RCC 7860 (cell line): Measurements from ENCODE around the gene ICAM4.

Experiments
- DNase-seq: peaks from one replicate; pipeline ENCODE4 v3.0.0-alpha.2; 2015; ENCODE audit warnings: low spot score
- FAIRE-seq: peaks from 2 replicates; lab custom pipeline; 2012; peaks lifted over from hg19 to GRCh38; lab: Jason Lieb, UNC

Gene ICAM4

GRCh38 chr19:10290357-10290875, 3.7 kb downstream of the ICAM4 start:
- DNase-seq (no peak), FAIRE-seq (no peak)

- FAIRE-seq: no peak
- no peak for DNase-seq
Observed at GRCh38 chr19:10290876-10291553, 4.3 kb downstream of the ICAM4 start.

DNA sequence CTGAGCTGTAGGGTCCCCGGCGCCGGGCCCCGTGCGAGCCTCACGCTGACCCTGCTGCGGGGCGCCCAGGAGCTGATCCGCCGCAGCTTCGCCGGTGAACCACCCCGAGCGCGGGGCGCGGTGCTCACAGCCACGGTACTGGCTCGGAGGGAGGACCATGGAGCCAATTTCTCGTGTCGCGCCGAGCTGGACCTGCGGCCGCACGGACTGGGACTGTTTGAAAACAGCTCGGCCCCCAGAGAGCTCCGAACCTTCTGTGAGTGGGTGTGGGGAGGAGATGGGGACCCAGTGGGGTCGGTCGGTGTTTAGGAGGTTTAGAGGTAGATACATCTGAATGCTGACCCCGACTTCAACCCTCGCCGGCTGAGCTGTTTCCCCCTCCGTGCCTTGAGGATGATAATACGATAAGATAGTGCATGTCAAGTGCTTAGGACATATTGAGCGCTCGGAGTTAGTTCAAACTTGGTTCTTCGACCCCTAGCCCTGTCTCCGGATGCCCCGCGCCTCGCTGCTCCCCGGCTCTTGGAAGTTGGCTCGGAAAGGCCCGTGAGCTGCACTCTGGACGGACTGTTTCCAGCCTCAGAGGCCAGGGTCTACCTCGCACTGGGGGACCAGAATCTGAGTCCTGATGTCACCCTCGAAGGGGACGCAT, 4.9 kb downstream of the ICAM4 start:
- DNase-seq: no peak
- no peak for FAIRE-seq

DNA sequence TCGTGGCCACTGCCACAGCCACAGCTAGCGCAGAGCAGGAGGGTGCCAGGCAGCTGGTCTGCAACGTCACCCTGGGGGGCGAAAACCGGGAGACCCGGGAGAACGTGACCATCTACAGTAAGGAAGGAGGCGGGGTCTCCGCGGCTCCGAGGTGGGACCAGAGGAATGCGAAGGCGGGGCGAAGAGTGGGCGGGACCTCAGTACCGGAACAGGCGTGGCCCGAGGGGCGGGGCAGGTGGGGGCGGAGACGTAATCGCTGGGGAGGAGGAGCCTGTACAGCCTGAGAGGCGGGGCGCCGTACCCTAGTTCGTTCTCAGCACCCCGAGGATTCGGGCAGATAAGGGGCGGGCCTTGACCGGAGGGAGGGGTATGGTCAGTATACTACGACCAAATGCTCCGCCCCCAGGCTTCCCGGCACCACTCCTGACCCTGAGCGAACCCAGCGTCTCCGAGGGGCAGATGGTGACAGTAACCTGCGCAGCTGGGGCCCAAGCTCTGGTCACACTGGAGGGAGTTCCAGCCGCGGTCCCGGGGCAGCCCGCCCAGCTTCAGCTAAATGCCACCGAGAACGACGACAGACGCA, 5.5 kb downstream of the ICAM4 start:
- no peak for FAIRE-seq
- no peak for DNase-seq

- FAIRE-seq: no peak
Observed at GRCh38 chr19:10292789-10293636, 6.3 kb downstream of the ICAM4 start.

GRCh38 chr19:10293637-10294367, 7.0 kb downstream of the ICAM4 start:
- no peak for FAIRE-seq

More at GRCh38 chr19:10292789-10293636, 6.3 kb downstream of the ICAM4 start:
- no peak for DNase-seq

GRCh38 chr19:10294368-10294697, 7.6 kb downstream of the ICAM4 start:
- no peak for DNase-seq
- FAIRE-seq: no peak

More at GRCh38 chr19:10293637-10294367, 7.0 kb downstream of the ICAM4 start:
- no peak for DNase-seq

GRCh38 chr19:10295305-10295846, 8.6 kb downstream of the ICAM4 start:
- no peak for FAIRE-seq
- no peak for DNase-seq

- DNase-seq: no peak
Observed at GRCh38 chr19:10295847-10296591, 9.3 kb downstream of the ICAM4 start.

DNA sequence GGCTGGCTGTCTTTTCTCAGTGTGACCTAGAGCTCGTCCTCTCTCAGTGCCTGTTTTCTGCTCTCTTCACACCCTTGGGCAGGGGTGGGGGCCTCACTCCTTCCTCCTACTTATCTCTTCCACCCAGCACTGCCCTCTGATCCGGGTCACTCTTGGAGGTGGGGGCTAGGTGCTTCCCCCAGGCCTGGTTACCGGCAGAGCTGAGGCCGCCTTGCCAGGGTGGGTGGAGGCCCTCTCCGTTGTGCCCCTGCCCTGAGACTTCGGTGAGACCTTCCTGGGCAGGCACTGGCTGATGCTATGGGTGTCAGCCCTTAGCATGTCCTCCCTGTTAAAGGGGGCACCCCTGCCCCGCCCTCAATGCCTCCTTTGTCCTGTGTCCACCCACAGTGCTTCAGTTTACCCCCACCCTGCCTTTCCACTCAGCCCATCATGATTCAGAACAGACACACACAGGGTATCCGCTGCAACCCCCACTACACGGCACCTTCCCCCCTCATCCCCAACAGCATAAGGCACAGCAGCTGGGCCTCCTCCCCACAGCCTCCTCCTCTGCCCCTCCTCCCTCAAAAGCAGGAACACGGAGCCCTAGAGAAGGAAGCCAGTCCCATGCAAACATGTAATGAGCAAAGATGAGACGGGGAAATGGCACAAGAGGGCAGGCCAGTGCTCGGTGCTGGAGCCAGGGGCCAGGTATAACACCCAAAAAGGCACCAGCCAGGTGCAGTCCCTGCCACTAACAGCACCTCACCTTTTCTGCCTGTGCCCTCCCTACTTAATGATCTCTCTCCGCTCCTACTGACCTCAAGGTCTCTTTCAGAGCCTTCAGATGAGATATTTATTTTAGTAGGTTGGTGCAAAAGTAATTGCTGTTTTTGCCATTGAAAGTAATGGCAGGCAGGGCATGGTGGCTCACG, 13.0 kb downstream of the ICAM4 start:
- no peak for DNase-seq
- FAIRE-seq: no peak

More at GRCh38 chr19:10295847-10296591, 9.3 kb downstream of the ICAM4 start:
- FAIRE-seq: no peak

GRCh38 chr19:10305139-10305806, 18.5 kb downstream of the ICAM4 start:
- FAIRE-seq: no peak
- DNase-seq: no peak

- DNase-seq: no peak
- no peak for FAIRE-seq
Observed at GRCh38 chr19:10306327-10306726, 19.6 kb downstream of the ICAM4 start.

- FAIRE-seq: no peak
Observed at GRCh38 chr19:10309423-10309822, 22.7 kb downstream of the ICAM4 start, which contains the start of gene ZGLP1. Gene ZGLP1 (minus strand): TSS chr19:10309815.

DNA sequence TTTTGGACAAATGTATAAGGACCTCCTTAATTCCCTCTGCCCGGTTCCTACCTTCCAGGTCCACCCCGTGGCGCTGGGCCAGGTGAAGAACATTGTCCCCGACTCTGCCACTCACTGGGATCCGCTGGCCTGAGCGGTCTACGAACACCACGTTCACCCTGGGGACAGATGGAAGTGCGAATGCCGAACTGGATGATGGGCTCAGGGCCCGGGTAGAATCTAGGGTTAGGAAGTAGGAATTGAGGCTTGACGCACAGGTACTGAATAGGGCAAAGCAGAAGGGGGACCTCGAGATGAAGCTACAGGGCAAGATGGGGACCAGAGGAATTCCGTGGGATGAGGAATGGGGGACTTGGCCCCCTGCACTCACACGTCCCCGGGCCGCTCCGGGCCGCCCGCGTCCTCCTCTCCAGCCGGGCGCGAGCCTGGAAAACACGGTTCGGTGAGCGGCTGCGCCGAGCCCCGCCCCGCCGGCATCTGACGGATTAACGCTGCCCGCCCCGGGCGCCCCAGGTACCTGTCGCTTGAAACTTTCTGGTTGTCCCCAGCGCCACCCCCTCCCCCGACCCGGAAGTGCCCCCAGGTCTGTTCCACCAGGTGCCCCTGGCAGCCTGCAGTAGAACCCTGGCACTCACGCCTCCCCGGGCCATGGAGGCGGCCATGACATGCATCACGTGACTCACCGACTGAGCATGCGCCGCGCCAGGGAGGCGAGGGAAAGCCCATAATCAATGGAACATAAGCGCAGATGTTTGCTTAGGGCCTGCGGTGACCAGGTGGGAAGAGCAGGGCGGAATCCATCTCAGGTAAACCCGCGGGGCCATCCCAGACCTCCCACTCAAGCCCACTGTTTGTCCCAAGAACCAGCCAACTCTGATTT, 28.8 kb downstream of the ICAM4 start, which contains the start of gene FDX2:
TSS of gene FDX2 (minus strand) at position 681 of the 880 bp plus-strand sequence. CDS start at position 662, 19 bp downstream.
- peak; percentile 66 for DNase-seq
- FAIRE-seq: no peak

More at GRCh38 chr19:10309423-10309822, 22.7 kb downstream of the ICAM4 start, which contains the start of gene ZGLP1:
- DNase-seq: no peak

DNA sequence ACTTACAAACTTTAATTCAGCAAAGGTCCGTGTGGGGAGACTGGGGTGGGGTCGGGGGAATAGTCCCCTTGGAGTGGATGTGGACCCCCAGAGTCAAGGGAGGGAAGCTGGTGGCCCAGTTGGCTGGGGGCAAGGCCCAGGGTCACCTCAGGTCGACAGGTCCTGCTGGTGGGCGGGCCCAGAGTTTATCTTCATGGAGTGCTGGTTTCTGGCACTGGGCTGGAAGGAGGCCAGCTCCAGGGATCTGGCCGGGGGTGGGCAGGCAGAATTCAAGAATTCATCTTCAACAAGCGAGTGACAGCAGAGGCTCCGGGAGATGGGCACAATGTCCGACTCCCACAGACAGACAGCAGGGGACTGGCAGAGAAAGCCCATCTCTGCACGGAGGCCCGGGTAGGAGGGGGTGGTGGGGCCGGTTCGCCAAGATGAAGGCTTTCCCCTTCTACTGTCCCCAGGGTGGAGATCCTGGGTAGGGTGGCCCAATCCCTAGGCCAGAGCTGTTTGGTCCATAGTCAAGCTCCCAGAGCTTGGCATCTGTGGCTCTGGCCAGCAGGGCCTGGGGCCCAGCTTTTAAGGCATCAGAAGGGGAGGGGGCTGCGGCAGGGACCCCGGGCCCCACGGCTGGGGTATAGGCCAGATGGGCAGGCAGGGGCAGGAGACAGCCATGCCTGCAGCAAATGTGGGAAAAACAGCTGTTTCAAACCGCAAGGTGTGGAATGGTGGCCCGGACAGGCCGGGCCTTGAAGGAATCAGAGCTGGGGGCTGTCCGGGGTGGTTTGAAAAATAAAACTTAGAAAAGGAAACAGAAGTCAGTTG, 29.7 kb downstream of the ICAM4 start:
- DNase-seq: no peak
- no peak for FAIRE-seq
